COLO829 (cell line): ENCODE data around the gene CSF2.
A peak's percentile ranks its signal among the peaks of the same experiment; 100 is the strongest.

Experiments used
- DNase-seq: peaks from one replicate; pipeline ENCODE4 v3.0.0; 2012; ENCODE audit warnings: low spot score

CSF2 gene

GRCh38 chr5:132069994-132070393 lies 3.6 kb upstream of the CSF2 start:
- no peak for DNase-seq

DNA sequence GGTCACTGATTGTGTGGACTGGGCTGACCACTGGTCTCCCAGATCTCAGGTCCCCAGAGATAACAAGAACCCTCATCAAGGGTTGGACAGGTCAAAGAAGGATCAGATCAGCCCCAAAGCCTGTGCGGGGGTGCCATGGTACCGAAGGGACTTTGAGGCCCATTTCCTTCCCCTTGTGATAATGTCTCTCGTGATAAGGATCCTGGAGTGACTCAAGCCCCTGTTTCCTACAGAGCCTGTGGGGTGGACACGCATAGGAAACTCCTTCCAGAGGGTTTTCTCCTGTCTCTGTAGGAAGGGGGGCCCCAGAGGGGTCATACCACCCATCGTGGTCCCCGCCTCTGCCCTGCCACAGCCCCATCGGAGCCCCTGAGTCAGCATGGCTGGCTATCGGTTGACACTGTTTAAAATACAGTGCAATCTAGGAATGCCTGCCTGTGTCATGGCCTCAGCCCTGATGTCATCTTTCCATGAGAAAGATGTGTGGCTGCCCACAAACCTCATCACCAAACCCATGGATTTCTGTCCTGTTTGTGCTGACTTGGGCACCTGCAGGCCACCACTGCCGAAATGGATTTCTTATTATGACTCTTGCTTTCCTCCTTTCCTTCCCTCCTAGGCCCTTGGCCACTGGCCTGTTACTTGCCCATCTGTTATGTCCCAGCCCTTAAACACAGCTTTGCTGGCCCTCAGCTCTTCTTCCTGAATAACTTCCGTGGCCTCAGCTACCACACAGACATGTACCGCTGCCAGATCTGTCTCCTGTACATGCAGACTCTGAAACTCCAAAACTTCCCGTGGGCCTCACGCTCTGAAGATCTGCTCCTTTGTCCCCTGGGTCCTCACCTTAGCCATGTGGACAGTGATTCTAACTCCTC lies 2.9 kb upstream of the CSF2 start:
- DNase-seq: no peak

GRCh38 chr5:132071338-132071707 lies 2.3 kb upstream of the CSF2 start:
- DNase-seq: no peak

- no peak for DNase-seq
Measured at GRCh38 chr5:132072070-132072469, 1.5 kb upstream of the CSF2 start.

- DNase-seq: no peak
Measured at GRCh38 chr5:132072528-132072927, 1.1 kb upstream of the CSF2 start.

DNA sequence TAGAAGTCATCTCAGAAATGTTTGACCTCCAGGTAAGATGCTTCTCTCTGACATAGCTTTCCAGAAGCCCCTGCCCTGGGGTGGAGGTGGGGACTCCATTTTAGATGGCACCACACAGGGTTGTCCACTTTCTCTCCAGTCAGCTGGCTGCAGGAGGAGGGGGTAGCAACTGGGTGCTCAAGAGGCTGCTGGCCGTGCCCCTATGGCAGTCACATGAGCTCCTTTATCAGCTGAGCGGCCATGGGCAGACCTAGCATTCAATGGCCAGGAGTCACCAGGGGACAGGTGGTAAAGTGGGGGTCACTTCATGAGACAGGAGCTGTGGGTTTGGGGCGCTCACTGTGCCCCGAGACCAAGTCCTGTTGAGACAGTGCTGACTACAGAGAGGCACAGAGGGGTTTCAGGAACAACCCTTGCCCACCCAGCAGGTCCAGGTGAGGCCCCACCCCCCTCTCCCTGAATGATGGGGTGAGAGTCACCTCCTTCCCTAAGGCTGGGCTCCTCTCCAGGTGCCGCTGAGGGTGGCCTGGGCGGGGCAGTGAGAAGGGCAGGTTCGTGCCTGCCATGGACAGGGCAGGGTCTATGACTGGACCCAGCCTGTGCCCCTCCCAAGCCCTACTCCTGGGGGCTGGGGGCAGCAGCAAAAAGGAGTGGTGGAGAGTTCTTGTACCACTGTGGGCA lies 642 bp downstream of the CSF2 start:
- no peak for DNase-seq

- DNase-seq: no peak
Measured at GRCh38 chr5:132074772-132075718, 1.5 kb downstream of the CSF2 start.

DNA sequence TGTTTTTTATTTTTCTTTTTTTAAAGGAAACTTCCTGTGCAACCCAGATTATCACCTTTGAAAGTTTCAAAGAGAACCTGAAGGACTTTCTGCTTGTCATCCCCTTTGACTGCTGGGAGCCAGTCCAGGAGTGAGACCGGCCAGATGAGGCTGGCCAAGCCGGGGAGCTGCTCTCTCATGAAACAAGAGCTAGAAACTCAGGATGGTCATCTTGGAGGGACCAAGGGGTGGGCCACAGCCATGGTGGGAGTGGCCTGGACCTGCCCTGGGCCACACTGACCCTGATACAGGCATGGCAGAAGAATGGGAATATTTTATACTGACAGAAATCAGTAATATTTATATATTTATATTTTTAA lies 2.1 kb downstream of the CSF2 start:
- DNase-seq: no peak

DNA sequence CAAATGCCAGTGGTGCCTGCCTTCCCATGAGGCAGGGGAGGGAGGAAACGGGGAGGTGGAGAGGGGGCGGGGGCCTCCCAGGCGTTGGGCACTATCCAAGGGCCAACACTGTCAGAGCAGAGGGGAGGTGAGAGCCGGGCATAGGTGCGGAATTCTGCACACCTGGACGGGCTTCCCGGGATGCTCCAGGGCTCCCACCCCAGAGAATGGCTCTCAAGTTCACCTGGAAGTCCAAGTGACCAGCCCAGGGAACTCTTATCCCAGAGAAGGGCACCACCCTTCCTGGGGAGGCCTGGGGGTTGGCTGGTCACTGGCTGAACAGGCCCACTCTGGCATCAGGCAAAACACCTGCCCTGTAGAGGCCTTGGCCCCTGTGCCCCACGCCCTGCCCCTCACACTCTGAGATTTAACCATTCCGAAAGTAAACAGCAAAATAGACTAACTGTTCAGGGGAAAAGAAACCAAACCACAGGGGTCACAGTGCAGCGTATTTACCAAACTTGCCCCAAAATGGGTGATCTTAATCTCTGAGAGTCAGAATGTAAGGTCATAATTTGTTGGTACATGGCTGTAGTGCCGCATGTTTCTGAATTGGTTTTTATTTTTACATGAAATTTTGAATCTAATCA lies 2.7 kb downstream of the CSF2 start:
- no peak for DNase-seq

DNA sequence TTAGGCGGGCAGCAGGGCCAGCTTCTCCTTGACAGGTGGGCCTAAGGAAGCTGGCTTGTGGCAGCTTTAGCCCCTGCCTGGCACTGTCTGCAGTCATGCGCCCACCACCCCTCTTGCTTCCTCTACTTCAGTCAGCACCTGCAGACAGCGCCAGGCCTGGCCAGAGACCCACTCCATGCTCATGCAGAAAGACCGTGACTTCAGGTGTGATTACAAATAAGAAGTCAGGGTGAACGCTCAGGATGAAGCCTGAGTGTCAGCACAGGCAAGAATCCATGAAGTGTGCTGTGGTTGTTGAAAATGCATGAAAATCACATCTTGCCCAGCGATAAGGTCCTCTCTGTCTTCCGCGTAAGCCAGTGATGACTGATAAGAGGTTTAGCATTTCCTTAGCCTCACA lies 3.4 kb downstream of the CSF2 start:
- no peak for DNase-seq

DNA sequence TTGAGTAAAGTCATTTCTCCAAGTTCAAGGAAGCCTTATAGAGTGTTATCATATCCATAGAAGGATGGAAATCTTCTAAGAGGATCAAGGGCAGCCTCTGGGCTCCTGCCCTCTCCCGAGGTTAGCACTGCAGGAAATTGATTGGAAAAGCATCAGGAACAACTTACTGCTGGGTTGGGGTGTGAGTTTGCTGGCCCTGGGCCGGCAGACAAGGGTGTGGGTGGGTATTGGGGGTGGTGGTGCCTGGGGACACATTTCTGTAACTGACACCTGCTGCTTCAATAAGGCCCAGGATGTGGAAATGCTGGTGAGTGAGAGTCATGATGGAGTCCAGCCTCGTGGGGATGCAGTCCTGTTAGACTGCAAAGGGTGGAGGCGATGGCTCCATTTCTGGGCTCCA lies 5.5 kb downstream of the CSF2 start:
- DNase-seq: no peak

DNA sequence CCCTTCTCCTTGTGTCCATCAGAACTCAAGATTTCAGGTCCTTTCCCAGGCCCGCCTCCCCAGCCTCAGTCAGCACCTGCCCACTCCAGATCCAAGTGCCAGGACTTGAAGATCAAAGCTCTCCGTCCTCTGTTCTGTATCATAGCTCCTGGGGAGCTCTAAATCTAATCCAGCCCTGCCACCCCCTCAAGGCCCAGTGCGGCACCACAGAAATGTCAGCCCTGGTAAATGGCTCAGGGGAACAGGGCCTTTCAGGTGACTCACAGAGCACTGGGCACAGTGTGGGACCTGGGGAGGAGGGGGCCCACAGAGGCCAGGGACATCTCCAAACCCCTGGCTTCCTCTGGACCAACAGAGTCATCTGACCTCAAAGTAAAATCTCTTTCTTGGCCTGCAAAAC lies 6.0 kb downstream of the CSF2 start:
- DNase-seq: no peak

DNA sequence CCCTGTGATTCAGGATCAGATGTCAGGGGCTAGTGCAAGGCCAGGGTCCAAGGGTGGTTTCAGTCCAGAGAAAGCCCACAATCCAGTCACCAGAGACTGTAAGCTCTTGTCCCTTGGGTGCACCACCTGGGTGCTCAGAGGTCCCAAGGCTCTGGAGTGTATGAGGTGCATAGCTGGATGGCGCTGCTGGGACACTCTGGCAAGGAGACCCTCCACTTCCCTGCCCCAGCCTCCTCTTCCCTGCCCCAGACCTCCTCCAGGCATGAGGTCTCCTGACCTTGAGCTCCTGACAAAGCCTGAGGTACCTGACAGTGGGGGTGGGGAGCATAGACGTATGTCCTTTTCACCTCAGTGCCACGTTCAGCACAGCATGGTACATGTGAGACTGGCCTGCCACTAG lies 7.0 kb downstream of the CSF2 start:
- no peak for DNase-seq

- DNase-seq: no peak
Measured at GRCh38 chr5:132081458-132081857, 7.9 kb downstream of the CSF2 start.

DNA sequence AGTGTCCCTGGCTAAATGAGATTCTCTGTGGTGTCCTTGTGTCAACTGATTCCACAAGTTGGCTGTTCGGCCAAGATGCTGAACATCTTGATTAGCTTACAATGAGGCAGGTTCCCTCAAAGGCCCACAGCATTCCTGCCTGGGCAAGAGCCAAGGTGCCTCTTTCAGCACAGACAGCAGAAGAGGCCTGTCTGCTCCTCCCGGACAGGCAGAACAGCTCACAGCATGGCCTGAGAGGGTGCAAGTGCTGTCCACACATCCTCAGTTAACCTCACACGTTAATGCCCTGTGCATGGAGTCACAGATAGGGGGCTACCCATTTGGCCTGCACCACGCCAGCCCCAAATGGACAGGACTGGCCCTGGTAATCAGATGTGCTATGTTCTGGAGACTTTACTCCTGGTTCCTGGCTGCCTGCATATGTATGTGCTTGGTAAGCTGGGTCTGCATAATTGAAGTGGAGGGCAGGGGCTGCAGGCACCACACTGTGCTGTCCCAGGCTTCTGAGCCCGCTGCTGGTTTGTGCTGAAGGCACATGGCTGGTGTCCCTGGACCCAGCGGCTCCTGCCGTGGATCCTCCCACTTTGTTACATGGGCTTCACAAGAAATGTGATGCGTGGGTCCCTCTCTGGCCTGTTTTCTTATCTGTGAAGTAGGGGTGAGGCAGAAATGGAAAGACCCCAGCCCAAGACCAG lies 8.9 kb downstream of the CSF2 start:
- DNase-seq: no peak

DNA sequence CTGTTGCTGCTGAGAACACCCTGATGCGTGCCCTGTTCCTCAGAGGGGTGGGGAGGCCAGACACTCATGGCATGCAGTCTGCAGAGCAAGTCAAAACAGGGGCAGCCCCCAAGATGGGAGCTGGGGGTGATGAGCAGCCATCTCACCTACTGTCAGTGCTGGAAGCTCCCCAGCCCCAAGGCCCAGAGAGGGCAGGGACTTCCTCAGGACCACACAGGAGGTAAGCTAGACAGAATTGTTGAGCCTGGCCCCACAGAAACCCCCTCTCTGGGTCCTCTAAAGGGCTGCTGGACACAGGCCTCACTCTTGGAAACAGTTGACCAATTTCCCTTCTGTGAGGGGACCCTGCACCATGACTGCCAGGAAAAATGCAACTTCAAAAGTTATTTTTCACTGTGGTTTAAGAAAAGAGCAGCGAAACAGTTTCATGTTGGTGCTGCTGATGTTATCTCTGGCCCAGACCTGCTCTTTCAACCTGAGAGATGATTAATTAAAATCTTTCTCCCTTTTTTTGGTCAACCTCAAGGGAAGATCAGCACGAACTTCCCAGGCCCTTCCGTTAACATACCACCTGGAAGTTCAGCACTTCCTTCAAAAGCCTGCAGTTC lies 9.6 kb downstream of the CSF2 start:
- DNase-seq: no peak

GRCh38 chr5:132085686-132086085 lies 12.1 kb downstream of the CSF2 start:
- DNase-seq: no peak

DNA sequence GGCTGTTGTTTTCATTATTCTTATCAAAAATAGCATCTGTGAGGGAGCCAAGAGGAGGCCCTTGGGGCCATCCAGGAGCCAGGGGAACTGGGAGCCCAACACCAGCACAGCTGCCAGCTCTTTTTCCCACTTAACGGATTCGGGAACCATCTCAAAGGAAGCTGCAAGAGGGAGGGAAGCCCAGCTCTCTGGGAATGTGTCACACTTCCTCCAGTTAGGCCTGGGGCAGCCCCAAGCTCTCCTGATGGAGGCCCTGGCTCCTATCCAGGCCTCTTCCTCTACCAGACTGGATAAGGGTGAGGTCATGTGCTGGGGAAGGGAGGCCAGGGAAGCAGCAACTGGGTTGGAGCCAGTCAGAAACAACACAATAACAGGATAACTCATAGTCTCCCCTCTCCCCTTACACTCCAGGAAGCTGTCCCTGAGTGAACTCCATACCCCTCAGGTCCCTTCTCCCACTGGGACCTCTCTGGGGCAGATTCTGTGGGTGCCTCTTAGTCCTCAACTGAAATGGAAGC lies 12.7 kb downstream of the CSF2 start:
- peak; percentile 35 for DNase-seq

DNA sequence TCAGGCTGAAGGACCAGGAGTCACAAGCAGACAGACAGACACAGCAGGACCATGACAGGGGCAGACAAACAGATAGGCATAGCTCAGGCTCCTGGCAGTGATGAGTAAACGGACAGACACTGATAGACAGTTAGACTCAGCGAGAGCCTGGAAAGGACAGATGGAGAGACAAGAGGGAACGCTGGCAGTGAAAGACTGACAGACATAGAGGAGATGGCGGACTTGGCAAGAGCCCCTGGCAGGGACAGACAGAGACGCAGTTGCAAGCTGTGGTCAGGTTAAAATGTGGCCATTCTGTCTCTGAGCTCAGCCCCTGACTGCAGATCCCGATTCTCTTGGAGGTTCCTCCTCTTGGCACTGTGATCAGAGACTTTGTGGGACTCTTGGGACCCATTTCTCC lies 13.6 kb downstream of the CSF2 start:
- no peak for DNase-seq

DNA sequence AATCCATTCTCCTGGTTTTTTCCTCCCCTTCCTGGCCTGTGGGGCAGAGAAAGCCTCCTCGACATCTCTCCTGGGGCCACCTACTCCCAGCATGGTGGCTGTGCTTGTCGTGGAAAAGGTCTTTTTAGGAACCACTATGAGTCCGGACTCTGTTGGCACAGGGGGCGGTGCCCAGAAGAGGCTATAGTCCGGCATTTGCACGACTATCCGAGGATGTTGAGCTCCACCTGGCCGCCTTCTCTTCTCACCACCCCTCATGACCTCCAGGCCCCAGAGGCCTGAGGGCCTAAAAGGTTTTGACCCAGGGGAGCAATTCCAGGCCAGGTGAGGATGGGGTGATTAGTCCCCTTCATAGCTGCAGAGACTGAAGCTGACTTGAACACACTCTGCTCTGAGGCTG lies 14.1 kb downstream of the CSF2 start:
- DNase-seq: no peak

DNA sequence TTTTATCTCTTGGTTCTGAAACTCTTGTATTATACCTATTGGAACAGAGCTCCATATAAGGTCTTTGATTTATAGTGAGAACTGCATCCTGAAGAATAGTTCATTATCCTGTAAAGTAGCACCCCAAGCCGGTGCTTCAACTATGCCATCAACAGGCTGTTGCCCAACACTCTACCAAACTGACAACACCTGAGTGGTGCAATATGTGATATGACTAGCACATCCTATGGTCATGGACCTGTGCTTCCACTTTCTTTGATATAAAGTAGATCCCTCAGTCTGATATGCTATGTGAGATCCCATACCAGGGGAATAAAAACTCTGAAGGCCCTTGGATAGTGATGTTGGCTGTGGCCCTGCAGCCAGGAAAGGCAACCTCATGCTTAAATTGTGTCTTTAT lies 15.8 kb downstream of the CSF2 start:
- no peak for DNase-seq
